ENCODE measurements around the gene PALD1. TPM values are rescaled to one million over a fixed set of nuclear protein-coding genes. Genes with fewer than 3 reads are reported as not detected.

The PALD1 gene
- polyA plus RNA-seq, 1 of the 3 experiments (the other 2 are of a cell fraction) = 0.16 TPM

DNA sequence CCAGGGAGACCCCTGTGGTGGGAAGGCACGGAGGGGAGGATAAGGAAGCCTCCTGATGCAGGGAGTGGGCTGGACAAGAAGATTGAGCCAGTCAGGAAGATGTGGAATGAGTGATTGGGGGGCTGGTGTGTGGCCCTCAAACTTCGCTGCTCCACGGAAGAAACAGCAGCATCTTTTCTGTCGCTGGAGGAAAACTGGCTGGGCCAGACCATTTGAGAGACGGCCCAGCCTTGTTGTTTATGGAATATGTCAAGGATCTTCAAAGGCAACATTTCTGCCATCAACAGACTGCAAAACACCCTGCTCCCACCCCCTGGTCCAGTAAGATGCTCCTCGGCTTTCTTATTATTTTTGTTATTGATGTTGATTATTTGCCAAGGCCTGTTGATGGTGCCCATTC lies 29.4 kb downstream of the PALD1 start:
- Histone ChIP-seq H3K27ac (ENCODE audit: low read depth in 2 of 2, low read length in 1 of 2) (no peak overlapping the region), H3K9ac (no peak overlapping the region), H3K27me3 (ENCODE audit: insufficient read depth) (no peaks in the 10 kb centered on the region), H3K9me3 (no peaks in the 10 kb centered on the region), H4K20me1 (ENCODE audit: insufficient read depth) (no peaks in the 10 kb centered on the region), H3K4me1 (ENCODE audit: control insufficient read depth in 1 of 2, insufficient read depth in 2 of 2, low read depth in 1 of 2, low read length in 1 of 2) (peaks cover 0 to 30% of the 10 kb centered on the region in 2 experiments; a peak in 1 of 4 replicates), H2AFZ (ENCODE audit: low read depth) (no peak overlapping the region), H3K4me3 (ENCODE audit: low read depth in 2 of 2, low read length in 1 of 2) (no peak overlapping the region), H3K36me3 (replicated peaks in 1 of 2; ENCODE audit: control insufficient read depth in 1 of 2, insufficient read depth in 2 of 2, low read length in 1 of 2) (no peaks in the 10 kb centered on the region), H3K9me2 (no peaks in the 10 kb centered on the region), H3K4me2 (no peak overlapping the region), H3K79me2 (ENCODE audit: insufficient read depth) (no peaks in the 10 kb centered on the region), H3F3A (replicated peaks; ENCODE audit: insufficient read depth) (no peaks in the 10 kb centered on the region)
- POLR2A ChIA-PET = no interaction called here
- DNase-seq = no peak
- TF ChIP-seq YY1 (IDR thresholded peaks at IDR 0.05; ENCODE audit: low read depth) = no peak
- no peak for TF ChIP-seq MXI1 (IDR thresholded peaks at IDR 0.05; ENCODE audit: low read depth, low read length)
- no peak for TF ChIP-seq GABPA (IDR thresholded peaks at IDR 0.05; ENCODE audit: low read depth)
- TF ChIP-seq SMC3 (IDR thresholded peaks at IDR 0.05; ENCODE audit: low read depth, low read length) = no peak
- no peak for TF ChIP-seq SIN3A (IDR thresholded peaks at IDR 0.05; ENCODE audit: borderline replicate concordance, low read depth, low read length)
- no peak for TF ChIP-seq FOXJ3 (CRISPR knock-in tag; IDR thresholded peaks at IDR 0.05)
- TF ChIP-seq, protein P1, sequence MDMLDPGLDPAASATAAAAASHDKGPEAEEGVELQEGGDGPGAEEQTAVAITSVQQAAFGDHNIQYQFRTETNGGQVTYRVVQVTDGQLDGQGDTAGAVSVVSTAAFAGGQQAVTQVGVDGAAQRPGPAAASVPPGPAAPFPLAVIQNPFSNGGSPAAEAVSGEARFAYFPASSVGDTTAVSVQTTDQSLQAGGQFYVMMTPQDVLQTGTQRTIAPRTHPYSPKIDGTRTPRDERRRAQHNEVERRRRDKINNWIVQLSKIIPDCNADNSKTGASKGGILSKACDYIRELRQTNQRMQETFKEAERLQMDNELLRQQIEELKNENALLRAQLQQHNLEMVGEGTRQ (IDR thresholded peaks at IDR 0.05; ENCODE audit: borderline replicate concordance, low read depth, low read length) = no peak
- TF ChIP-seq RFX5 (IDR thresholded peaks at IDR 0.05; ENCODE audit: low read length) = no peak
- TF ChIP-seq, protein P2, sequence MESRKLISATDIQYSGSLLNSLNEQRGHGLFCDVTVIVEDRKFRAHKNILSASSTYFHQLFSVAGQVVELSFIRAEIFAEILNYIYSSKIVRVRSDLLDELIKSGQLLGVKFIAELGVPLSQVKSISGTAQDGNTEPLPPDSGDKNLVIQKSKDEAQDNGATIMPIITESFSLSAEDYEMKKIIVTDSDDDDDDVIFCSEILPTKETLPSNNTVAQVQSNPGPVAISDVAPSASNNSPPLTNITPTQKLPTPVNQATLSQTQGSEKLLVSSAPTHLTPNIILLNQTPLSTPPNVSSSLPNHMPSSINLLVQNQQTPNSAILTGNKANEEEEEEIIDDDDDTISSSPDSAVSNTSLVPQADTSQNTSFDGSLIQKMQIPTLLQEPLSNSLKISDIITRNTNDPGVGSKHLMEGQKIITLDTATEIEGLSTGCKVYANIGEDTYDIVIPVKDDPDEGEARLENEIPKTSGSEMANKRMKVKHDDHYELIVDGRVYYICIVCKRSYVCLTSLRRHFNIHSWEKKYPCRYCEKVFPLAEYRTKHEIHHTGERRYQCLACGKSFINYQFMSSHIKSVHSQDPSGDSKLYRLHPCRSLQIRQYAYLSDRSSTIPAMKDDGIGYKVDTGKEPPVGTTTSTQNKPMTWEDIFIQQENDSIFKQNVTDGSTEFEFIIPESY (IDR thresholded peaks at IDR 0.05; ENCODE audit: borderline replicate concordance, low read depth) = no peak
- no peak for TF ChIP-seq TEAD4 (IDR thresholded peaks at IDR 0.05; ENCODE audit: borderline replicate concordance, insufficient read depth)
- no peak for TF ChIP-seq TAF1 (IDR thresholded peaks at IDR 0.05; ENCODE audit: borderline replicate concordance, low read depth, low read length)
- TF ChIP-seq, protein P3, sequence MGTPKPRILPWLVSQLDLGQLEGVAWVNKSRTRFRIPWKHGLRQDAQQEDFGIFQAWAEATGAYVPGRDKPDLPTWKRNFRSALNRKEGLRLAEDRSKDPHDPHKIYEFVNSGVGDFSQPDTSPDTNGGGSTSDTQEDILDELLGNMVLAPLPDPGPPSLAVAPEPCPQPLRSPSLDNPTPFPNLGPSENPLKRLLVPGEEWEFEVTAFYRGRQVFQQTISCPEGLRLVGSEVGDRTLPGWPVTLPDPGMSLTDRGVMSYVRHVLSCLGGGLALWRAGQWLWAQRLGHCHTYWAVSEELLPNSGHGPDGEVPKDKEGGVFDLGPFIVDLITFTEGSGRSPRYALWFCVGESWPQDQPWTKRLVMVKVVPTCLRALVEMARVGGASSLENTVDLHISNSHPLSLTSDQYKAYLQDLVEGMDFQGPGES (IDR thresholded peaks at IDR 0.05; ENCODE audit: low read depth, low read length) = no peak
- no peak for TF ChIP-seq EZH2phosphoT487 (IDR thresholded peaks at IDR 0.05; ENCODE audit: borderline replicate concordance, low read depth)
- TF ChIP-seq NFIC (IDR thresholded peaks at IDR 0.05; ENCODE audit: borderline replicate concordance) = no peak
- no peak for TF ChIP-seq TCF12 (IDR thresholded peaks at IDR 0.05)
- TF ChIP-seq JUND (IDR thresholded peaks at IDR 0.05) = no peak
- no peak for TF ChIP-seq POLR2AphosphoS5 (IDR thresholded peaks at IDR 0.05; ENCODE audit: low read depth, low read length)
- no peak for TF ChIP-seq CHD2 (IDR thresholded peaks at IDR 0.05; ENCODE audit: low read length, partially characterized antibody)
- TF ChIP-seq RCOR1 (IDR thresholded peaks at IDR 0.05; ENCODE audit: low read length) = no peak
- TF ChIP-seq, protein P4, sequence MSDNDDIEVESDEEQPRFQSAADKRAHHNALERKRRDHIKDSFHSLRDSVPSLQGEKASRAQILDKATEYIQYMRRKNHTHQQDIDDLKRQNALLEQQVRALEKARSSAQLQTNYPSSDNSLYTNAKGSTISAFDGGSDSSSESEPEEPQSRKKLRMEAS (IDR thresholded peaks at IDR 0.05; ENCODE audit: low read depth) = no peak
- CTCF ChIA-PET = no interaction called here
- WGBS (ENCODE audit: low lambda C conversion rate) = 74% methylated on average over 6 of the region's 6 CpGs

Measured in SK-N-SH (cell line).